Breast epithelium (tissue), 3 donors: Measurements from ENCODE around the gene TRANK1.

Source experiments
- POLR2A ChIP-seq: fragments of 450-650 bp; IDR thresholded peaks from one replicate; pipeline ENCODE4 v1.6.1; 2016; ENCODE audit warnings: antibody characterized with exemption, mild to moderate bottlenecking, moderate library complexity
- POLR2AphosphoS5 ChIP-seq, 3 donors: sonication (generic); formaldehyde crosslinking; IDR thresholded peaks; one replicate each; pipeline ENCODE4 v1.6.1; 2017; ENCODE audit warnings: antibody characterized with exemption in 3 of 3
- TF ChIP-seq, protein P1 (sequence below), 3 donors: fragments of 450-650 bp; IDR thresholded peaks; one replicate each; pipeline ENCODE4 v1.5.1; 2016 to 2017; ENCODE audit warnings: antibody characterized with exemption in 3 of 3, mild to moderate bottlenecking in 3 of 3, moderate library complexity in 3 of 3

DNA sequence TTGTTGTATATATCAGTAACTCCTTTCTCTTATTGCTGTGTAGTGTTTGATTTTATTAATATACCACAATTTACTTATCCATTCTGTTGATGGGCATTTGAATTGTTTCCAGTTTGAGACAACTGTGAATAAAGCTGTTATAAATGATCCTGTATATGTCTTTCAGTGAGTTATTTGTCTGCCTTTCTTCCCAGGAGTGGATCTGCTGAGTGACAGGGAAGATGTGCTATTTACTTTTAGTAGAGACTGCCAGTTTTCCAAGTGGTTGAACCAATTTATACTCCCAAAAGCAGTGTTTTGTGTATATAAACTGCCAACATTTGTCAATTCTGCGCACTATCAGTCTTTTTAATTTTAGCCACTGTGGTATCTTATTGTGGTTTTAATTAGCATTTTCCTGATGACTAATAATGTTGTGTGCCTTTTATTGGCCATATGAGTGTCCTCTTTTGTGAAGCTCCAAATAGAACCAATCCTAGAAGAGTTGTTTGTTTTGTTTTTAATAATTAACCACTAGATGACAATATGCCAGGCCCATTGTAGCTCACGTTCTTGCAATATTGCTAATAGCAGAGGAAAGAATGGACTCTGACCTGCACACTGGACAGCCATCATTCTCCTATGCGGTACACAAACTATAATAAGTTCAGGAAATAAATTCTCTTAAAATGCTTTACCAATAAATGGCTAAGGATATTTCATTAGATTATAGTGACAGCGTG, 25.3 kb downstream of the TRANK1 start:
- TF ChIP-seq, protein P1, sequence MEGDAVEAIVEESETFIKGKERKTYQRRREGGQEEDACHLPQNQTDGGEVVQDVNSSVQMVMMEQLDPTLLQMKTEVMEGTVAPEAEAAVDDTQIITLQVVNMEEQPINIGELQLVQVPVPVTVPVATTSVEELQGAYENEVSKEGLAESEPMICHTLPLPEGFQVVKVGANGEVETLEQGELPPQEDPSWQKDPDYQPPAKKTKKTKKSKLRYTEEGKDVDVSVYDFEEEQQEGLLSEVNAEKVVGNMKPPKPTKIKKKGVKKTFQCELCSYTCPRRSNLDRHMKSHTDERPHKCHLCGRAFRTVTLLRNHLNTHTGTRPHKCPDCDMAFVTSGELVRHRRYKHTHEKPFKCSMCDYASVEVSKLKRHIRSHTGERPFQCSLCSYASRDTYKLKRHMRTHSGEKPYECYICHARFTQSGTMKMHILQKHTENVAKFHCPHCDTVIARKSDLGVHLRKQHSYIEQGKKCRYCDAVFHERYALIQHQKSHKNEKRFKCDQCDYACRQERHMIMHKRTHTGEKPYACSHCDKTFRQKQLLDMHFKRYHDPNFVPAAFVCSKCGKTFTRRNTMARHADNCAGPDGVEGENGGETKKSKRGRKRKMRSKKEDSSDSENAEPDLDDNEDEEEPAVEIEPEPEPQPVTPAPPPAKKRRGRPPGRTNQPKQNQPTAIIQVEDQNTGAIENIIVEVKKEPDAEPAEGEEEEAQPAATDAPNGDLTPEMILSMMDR (IDR thresholded peaks at IDR 0.05): no peak
- TF ChIP-seq POLR2A (no peak), POLR2AphosphoS5 (IDR thresholded peaks at IDR 0.05) (no peak)
